CD8-positive, alpha-beta memory T cell (primary cell): Measurements from ENCODE around the gene TTYH3. TPM values are rescaled to one million over a fixed set of nuclear protein-coding genes. Genes with fewer than 3 reads are reported as not detected.

Experiments used
- CTCF ChIA-PET: fragments of 350-600 bp; sonication (Branson Sonifier 250); formaldehyde crosslinking; loops from one replicate; lab custom pipeline; 2021; ENCODE audit warnings: antibody characterized with exemption; lab: Charles Lee
- POLR2A ChIA-PET: fragments of 350-600 bp; sonication (Branson Sonifier 250); formaldehyde crosslinking; loops from one replicate; lab custom pipeline; 2021; ENCODE audit warnings: antibody characterized with exemption; lab: Charles Lee
- DNase-seq, 5 donors: peaks; one replicate each; pipeline versions ENCODE4 v3.0.0 to v3.0.0-alpha.2; 2020 to 2022; ENCODE audit warnings: mixed read lengths in 1 of 5
- H3K27ac ChIP-seq: one replicate; pipeline ENCODE4 v1.7.0; 2013; ENCODE audit warnings: low read depth, mild to moderate bottlenecking, low read length, moderate library complexity
- H3K27me3 ChIP-seq: 2 replicates; pipeline ENCODE4 v1.7.0; 2013; ENCODE audit warnings: low read length, mild to moderate bottlenecking; ENCODE audit not compliant: insufficient read depth, poor library complexity, severe bottlenecking
- H3K36me3 ChIP-seq: 2 replicates; pipeline ENCODE4 v1.7.0; 2013; ENCODE audit warnings: mild to moderate bottlenecking, low read length, moderate library complexity; ENCODE audit not compliant: insufficient read depth
- H3K4me1 ChIP-seq: 2 replicates; pipeline ENCODE4 v1.7.0; 2013; ENCODE audit warnings: mild to moderate bottlenecking, low read length, moderate library complexity; ENCODE audit not compliant: insufficient read depth
- H3K4me3 ChIP-seq: 2 replicates; pipeline ENCODE4 v1.7.0; 2013; ENCODE audit warnings: mild to moderate bottlenecking, low read length
- H3K9me3 ChIP-seq: 2 replicates; pipeline ENCODE4 v1.7.0; 2013; ENCODE audit warnings: mild to moderate bottlenecking, low read length
- H3K27ac Mint-ChIP-seq, 8 donors: one replicate each; pipeline ENCODE4 v1.8.0; 2020 to 2021; ENCODE audit warnings: mixed read lengths in 8 of 8, mild to moderate bottlenecking in 6 of 8, inconsistent platforms in 3 of 8, moderate library complexity in 3 of 8
- H3K27me3 Mint-ChIP-seq, 2 donors: one replicate each; pipeline ENCODE4 v1.8.0; 2020 to 2021; ENCODE audit warnings: mixed read lengths in 2 of 2, mild to moderate bottlenecking in 1 of 2, moderate library complexity in 1 of 2
- H3K36me3 Mint-ChIP-seq, 3 donors: one replicate each; pipeline ENCODE4 v1.8.0; 2020 to 2021; ENCODE audit warnings: mixed read lengths in 3 of 3, inconsistent platforms in 1 of 3, mild to moderate bottlenecking in 1 of 3
- H3K4me1 Mint-ChIP-seq, 3 donors: one replicate each; pipeline ENCODE4 v1.8.0; 2020 to 2021; ENCODE audit warnings: mixed read lengths in 3 of 3, inconsistent platforms in 1 of 3, mild to moderate bottlenecking in 1 of 3
- H3K4me3 Mint-ChIP-seq, 7 donors: one replicate each; pipeline ENCODE4 v1.8.0; 2020 to 2021; ENCODE audit warnings: mixed read lengths in 7 of 7, mild to moderate bottlenecking in 6 of 7, moderate library complexity in 4 of 7, inconsistent platforms in 2 of 7
- H3K9me3 Mint-ChIP-seq, 5 donors: one replicate each; pipeline ENCODE4 v1.8.0; 2020 to 2022; ENCODE audit warnings: mixed read lengths in 5 of 5, mild to moderate bottlenecking in 3 of 5, moderate library complexity in 2 of 5, inconsistent platforms in 1 of 5
- polyA plus RNA-seq: library from polyadenylated mRNA; unstranded; fragments of 300-500 nt; fragmentation: Illumina TruSeq; gene quantifications from one replicate; pipeline ENCODE4 v1.2.3, GENCODE V29; 2021
- total RNA-seq, 2 experiments: library from RNA; stranded (reverse); gene quantifications; one replicate each; pipeline ENCODE4 v1.2.3, GENCODE V29; 2021

Gene TTYH3
- total and polyA plus RNA-seq, 3 experiments from 2014 or later: 2.1 to 22.2 (median 20.2) TPM

- no peak overlapping the region for H3K4me3 Mint-ChIP-seq
- no peaks in the 10 kb centered on the region for H3K9me3 ChIP-seq
- no peak overlapping the region for H3K27ac ChIP-seq
- ChIA-PET CTCF (interaction anchor here (0.5 to 1.1 kb wide), 2 partner anchors 102 to 122 kb away, joined by 3 read pairs; no protein-coding TSS in a partner anchor), POLR2A (no interaction called here)
- H3K9me3 Mint-ChIP-seq: no peaks in the 10 kb centered on the region
- no peaks in the 10 kb centered on the region for H3K4me1 ChIP-seq
- H3K27ac Mint-ChIP-seq: no peak overlapping the region
- no peaks in the 10 kb centered on the region for H3K27me3 Mint-ChIP-seq
- no peaks in the 10 kb centered on the region for H3K4me1 Mint-ChIP-seq
- no peaks in the 10 kb centered on the region for H3K36me3 ChIP-seq
- DNase-seq: no peak
- H3K4me3 ChIP-seq: no peak overlapping the region
- H3K36me3 Mint-ChIP-seq: peaks cover 0 to 51% (median 4%) of the 10 kb centered on the region in 3 donors
- no peaks in the 10 kb centered on the region for H3K27me3 ChIP-seq
These were observed 34.5 kb upstream of the TTYH3 start for GRCh38 chr7:2597273-2597640.

- Histone ChIP-seq H3K36me3 (no peaks in the 10 kb centered on the region), H3K4me3 (no peak overlapping the region), H3K9me3 (no peaks in the 10 kb centered on the region), H3K4me1 (no peaks in the 10 kb centered on the region), H3K27me3 (no peaks in the 10 kb centered on the region), H3K27ac (no peak overlapping the region)
- H3K27ac Mint-ChIP-seq: peak overlapping the region in 1 of 8 donors; percentile 41
- ChIA-PET CTCF (interaction anchor here (1.1 kb wide), 1 partner anchor 112 kb away, joined by 3 read pairs; no protein-coding TSS in a partner anchor), POLR2A (no interaction called here)
- no peak for DNase-seq
- no peak overlapping the region for H3K4me3 Mint-ChIP-seq
- no peaks in the 10 kb centered on the region for H3K4me1 Mint-ChIP-seq
- peaks cover 0 to 42% (median 2%) of the 10 kb centered on the region in 3 donors for H3K36me3 Mint-ChIP-seq
- no peaks in the 10 kb centered on the region for H3K27me3 Mint-ChIP-seq
- no peaks in the 10 kb centered on the region for H3K9me3 Mint-ChIP-seq
These were observed 33.5 kb upstream of the TTYH3 start for GRCh38 chr7:2598154-2598823.

- Histone ChIP-seq H3K27ac (no peak overlapping the region), H3K4me3 (no peak overlapping the region), H3K4me1 (no peaks in the 10 kb centered on the region), H3K36me3 (no peaks in the 10 kb centered on the region), H3K27me3 (no peaks in the 10 kb centered on the region), H3K9me3 (no peaks in the 10 kb centered on the region)
- Mint-ChIP-seq H3K27me3 (no peaks in the 10 kb centered on the region), H3K4me1 (no peaks in the 10 kb centered on the region), H3K4me3 (no peak overlapping the region), H3K9me3 (no peaks in the 10 kb centered on the region), H3K36me3 (peaks cover 0 to 26% (median 2%) of the 10 kb centered on the region in 3 donors), H3K27ac (no peak overlapping the region)
- ChIA-PET CTCF (no interaction called here), POLR2A (no interaction called here)
- no peak for DNase-seq
These were observed 30.7 kb upstream of the TTYH3 start for GRCh38 chr7:2601065-2601464.

GRCh38 chr7:2601907-2602306 lies 29.9 kb upstream of the TTYH3 start:
- POLR2A ChIA-PET: no interaction called here
- no peak overlapping the region for H3K27ac ChIP-seq
- Mint-ChIP-seq H3K27me3 (no peaks in the 10 kb centered on the region), H3K4me1 (no peaks in the 10 kb centered on the region), H3K9me3 (no peaks in the 10 kb centered on the region), H3K4me3 (no peak overlapping the region), H3K27ac (no peak overlapping the region), H3K36me3 (peaks cover 0 to 22% (median 2%) of the 10 kb centered on the region in 3 donors)
- no peaks in the 10 kb centered on the region for H3K36me3 ChIP-seq
- no peaks in the 10 kb centered on the region for H3K27me3 ChIP-seq
- no peak overlapping the region for H3K4me3 ChIP-seq
- CTCF ChIA-PET: no interaction called here
- no peak for DNase-seq
- H3K9me3 ChIP-seq: no peaks in the 10 kb centered on the region
- H3K4me1 ChIP-seq: no peaks in the 10 kb centered on the region

- no peaks in the 10 kb centered on the region for H3K36me3 ChIP-seq
- H3K4me3 ChIP-seq: no peak overlapping the region
- DNase-seq: no peak
- POLR2A ChIA-PET: no interaction called here
- H3K27me3 Mint-ChIP-seq: no peaks in the 10 kb centered on the region
- no peaks in the 10 kb centered on the region for H3K27me3 ChIP-seq
- H3K36me3 Mint-ChIP-seq: peaks cover 0 to 22% (median 2%) of the 10 kb centered on the region in 3 donors
- H3K4me1 Mint-ChIP-seq: peaks cover 0 to under 1% (median 0%) of the 10 kb centered on the region in 3 donors
- H3K4me3 Mint-ChIP-seq: no peak overlapping the region
- H3K9me3 Mint-ChIP-seq: no peaks in the 10 kb centered on the region
- peak overlapping the region in 1 of 8 donors; percentile 56 for H3K27ac Mint-ChIP-seq
- H3K4me1 ChIP-seq: no peaks in the 10 kb centered on the region
- CTCF ChIA-PET: no interaction called here
- no peak overlapping the region for H3K27ac ChIP-seq
- no peaks in the 10 kb centered on the region for H3K9me3 ChIP-seq
These were observed 29.3 kb upstream of the TTYH3 start for GRCh38 chr7:2602406-2603043.

- DNase-seq: no peak
- Histone ChIP-seq H3K36me3 (no peaks in the 10 kb centered on the region), H3K9me3 (no peaks in the 10 kb centered on the region), H3K27ac (no peak overlapping the region), H3K27me3 (no peaks in the 10 kb centered on the region), H3K4me3 (no peak overlapping the region), H3K4me1 (no peaks in the 10 kb centered on the region)
- POLR2A ChIA-PET: no interaction called here
- Mint-ChIP-seq H3K27ac (peak overlapping the region in 1 of 8 donors; percentile 56), H3K9me3 (no peaks in the 10 kb centered on the region), H3K4me3 (no peak overlapping the region), H3K27me3 (no peaks in the 10 kb centered on the region), H3K36me3 (peaks cover 0 to 18% (median 2%) of the 10 kb centered on the region in 3 donors), H3K4me1 (peaks cover 0 to 4% (median 0%) of the 10 kb centered on the region in 3 donors)
- CTCF ChIA-PET: no interaction called here
These were observed 28.5 kb upstream of the TTYH3 start for GRCh38 chr7:2603044-2603965.

DNA sequence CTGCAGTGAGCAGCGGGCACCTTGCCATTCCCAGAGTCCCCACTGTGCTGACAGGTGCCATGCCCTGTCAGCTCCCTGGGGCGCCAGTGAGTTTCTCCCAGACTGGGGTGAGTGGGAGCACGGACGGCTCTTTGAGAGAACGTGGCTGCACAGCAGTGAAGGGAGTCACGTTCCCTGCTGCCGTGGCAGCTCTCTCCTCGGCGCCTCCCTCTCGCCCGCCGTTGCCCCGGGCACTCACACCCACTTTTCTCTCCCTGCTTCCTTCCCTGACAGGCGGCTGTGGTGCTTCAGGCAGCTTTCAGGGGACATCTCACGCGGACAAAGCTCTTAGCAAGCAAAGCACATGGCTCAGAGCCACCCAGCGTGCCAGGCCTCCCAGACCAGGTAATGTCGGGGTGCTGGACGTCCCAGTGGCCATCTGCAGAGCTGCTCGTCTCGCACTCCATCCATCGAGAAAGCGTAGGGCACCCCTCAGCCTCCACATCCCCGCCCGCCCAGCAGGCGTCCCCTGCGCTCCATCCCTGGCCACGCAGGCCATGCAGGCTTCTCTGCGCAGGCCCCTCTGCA lies 27.1 kb upstream of the TTYH3 start:
- no peaks in the 10 kb centered on the region for H3K27me3 ChIP-seq
- Mint-ChIP-seq H3K27me3 (no peaks in the 10 kb centered on the region), H3K4me3 (no peak overlapping the region), H3K4me1 (peaks cover 3 to 9% (median 5%) of the 10 kb centered on the region in 3 donors), H3K27ac (no peak overlapping the region), H3K9me3 (no peaks in the 10 kb centered on the region), H3K36me3 (peaks cover 0 to 11% (median 2%) of the 10 kb centered on the region in 3 donors)
- no peak for DNase-seq
- no peaks in the 10 kb centered on the region for H3K9me3 ChIP-seq
- CTCF ChIA-PET: no interaction called here
- peaks cover 4% of the 10 kb centered on the region for H3K4me1 ChIP-seq
- H3K36me3 ChIP-seq: no peaks in the 10 kb centered on the region
- H3K27ac ChIP-seq: no peak overlapping the region
- no peak overlapping the region for H3K4me3 ChIP-seq
- POLR2A ChIA-PET: no interaction called here
